ENCODE data around the gene STEAP1B. TPM values are rescaled to one million over a fixed set of nuclear protein-coding genes. Genes with fewer than 3 reads are reported as not detected.

STEAP1B gene
- total RNA-seq, 1 experiment from 2014 or later, result not detected

- DNase-seq (ENCODE audit: low spot score), result no peak
These were observed 128.1 kb downstream of the STEAP1B start for GRCh38 chr7:22371878-22372277.

Other genes starting within 250 kb of the STEAP1B start
- gene RAPGEF5, start 143.0 kb downstream of the STEAP1B start, total RNA-seq (2014; rRNA removed; shearing (Covaris generic)), result 3.2 and 11.5 TPM in 2 replicates
- 0.12 TPM in 1 of 2 replicates, not detected in the other for gene IL6, start 227.0 kb upstream of the STEAP1B start, total RNA-seq (2014; rRNA removed; shearing (Covaris generic))

All from A172 (cell line).